Islet of Langerhans (tissue), 1 donor: ENCODE data around the gene COPZ2.
"Not testable (repeated sequence)": the region's sequence is repeated elsewhere in the genome, so short reads cannot be mapped to it uniquely, and the experiment has no call there.

Source experiments
- FAIRE-seq: peaks from one replicate; lab custom pipeline; 2011; peaks lifted over from hg19 to GRCh38; lab: Jason Lieb, UNC

The COPZ2 gene, protein sequence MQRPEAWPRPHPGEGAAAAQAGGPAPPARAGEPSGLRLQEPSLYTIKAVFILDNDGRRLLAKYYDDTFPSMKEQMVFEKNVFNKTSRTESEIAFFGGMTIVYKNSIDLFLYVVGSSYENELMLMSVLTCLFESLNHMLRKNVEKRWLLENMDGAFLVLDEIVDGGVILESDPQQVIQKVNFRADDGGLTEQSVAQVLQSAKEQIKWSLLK

DNA sequence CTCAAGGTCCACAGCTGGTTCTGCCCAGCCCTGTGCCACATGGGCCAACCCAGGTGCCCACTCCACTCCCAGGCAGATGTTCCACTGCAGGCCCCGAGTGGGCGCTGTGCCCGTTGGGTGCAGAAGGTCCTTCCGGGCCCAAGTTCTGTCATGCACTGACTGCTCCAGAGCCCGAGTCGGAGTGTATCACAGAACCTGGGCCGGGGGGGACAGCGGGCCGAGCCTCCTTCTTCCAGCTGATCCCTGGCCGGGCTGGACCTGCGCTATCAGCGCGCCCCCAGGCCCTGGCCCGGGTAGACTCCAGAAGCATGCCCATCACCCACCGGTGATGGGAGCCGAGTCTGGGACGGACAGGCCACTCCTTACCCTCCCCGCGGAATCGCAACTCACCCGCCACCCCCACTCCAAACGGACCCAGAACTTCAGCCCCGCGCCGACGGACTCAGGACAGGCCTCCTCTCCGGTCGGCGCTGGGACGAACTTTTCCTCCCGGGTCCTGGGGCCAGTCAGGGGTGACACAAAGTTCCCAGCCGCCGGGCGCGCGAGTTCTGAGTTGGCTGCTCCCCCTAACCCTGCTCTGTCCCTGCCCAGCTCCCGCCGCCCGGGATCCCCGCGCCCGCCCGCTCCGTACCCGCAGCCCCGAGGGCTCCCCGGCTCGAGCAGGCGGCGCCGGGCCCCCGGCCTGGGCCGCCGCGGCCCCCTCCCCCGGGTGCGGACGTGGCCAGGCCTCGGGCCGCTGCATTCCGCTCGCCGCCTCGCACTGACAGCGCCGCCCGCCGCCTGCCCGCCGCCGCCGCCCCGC is at the start of gene COPZ2:
Gene COPZ2 (minus strand): TSS at position 762 of the 802 bp plus-strand sequence. CDS start 20 bp downstream, at position 742.
- no peak for FAIRE-seq

DNA sequence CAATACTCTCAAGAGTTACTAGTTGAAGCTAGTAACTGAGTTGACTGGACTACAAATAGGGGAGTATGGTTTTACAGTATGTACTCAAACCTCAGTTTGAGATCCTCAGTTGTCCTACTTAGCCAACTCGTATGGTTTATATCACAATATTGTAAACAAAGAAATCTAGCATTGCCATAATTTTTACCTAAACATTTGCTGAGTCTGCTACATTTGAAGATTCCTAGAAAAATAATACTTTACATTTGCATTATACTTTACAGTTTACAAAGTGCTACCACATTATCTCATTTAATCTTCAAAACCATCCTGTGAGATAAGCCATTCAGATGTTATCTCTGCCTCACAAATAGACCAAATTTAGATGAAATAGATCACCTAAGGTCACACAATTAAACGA is 47.3 kb upstream of the COPZ2 start:
- no peak for FAIRE-seq

DNA sequence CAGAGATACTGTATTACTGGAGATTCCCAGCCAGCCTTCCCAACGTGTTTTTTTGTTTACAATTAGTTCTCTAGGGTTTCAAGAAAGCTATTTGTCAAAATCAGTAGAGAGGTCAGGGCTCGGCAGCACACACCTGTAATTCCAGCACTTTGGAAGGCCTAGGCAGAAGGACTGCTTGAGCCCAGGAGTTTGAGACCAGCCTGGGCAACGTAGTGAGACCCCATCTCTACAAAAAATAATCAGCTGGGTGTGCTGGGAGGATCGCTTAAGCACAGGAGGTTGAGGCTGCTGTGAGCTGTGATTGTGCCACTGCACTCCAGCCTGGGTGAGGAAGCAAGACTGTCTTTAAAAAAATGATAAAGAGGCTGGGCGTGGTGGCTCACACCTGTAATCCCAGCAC is 44.3 kb upstream of the COPZ2 start:
- FAIRE-seq, result no peak

DNA sequence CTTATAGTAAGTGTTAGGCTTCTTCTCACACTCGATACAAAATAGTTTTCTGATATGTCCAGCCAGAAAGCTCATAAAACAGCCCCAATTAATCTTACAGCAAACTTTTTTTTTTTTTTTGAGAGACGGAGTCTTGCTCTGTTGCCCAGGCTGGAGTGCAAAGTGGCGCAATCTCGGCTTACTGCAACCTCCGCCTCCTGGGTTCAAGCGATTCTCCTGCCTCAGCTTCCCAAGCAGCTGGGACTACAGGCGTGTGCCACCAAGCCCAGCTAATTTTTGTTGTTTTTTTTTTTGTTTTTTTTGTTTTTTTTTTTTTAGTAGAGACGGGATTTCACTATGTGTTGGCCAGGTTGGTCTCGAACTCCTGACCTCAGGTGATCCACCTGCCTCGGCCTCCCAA is 39.6 kb upstream of the COPZ2 start:
- FAIRE-seq, result not testable (repeated sequence)

DNA sequence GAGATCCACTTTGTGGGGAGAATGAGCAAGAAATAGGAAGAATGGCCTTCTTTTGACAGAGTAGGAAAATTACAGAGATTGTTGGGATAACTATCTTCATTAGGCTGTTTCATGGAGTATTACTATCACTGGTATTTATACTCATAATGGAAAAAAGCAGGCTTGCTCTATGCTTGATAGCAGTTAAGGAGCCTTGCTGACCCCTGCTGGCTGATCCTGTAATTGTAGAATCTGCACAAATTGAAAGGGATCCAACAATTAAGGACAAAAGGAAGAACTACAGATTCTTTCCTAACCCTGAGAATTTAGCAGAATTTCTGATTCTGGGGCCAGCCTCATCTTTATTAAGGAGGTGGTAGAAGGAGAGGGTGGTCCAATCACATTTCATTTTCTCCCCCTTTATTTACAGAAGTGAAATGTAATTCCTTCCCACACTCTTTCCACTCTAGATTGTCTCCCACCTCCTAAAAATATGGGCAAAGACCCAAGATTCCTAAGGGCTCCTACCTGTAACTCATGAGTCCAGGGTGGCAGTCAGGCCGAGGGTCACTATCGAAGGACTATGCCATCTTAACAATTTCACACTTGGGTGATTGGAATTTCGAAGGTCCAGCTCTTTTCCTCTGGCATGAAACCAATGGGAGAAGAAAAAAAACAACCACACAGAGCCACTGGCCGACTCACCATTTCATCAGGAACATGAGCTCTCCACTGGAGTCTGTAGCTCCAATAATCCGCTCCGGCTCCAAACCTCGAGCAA is 36.9 kb upstream of the COPZ2 start:
- peak; percentile 76 for FAIRE-seq

DNA sequence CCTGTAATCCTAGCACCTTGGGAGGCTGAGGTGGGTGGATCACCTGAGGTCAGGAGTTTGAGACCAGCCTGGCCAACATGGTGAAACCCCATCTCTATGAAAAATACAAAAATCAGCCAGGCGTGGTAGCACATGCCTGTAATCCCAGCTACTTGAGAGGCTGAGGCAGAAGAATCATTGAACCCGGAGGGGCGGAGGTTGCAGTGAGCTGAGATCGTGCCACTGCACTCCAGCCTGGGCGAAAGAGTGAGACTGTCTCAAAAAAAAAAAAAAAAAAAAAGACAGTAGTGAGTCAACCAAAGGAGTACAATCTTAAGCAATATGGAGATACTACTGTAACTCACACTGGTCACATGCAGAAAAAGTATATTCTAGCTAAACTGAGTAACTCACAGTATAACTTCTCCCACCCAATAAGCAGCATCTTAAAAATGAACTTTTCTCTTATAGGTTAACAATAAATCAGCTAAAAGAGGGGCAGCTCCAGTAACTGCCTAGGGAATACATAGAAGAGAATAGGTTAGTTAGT is 36.0 kb upstream of the COPZ2 start:
- not testable (repeated sequence) for FAIRE-seq

DNA sequence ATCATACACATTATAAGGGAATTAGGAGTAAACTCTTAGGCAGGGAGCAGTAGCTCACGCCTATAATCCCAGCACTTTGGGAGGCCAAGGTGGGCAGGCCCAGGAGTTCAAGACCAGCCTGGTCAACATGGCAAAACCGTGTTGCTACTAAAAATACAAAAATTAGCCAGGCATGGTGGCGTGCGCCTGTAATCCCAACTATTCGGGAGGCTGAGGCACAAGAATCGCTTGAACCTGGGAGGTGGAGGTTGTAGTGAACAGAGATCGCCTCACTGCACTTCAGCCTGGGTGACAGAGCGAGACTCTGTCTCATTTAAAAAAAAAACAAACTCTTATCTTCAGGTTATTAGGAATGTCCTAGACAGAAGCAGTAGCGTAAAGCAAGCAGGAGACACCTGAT is 35.2 kb upstream of the COPZ2 start:
- FAIRE-seq, result not testable (repeated sequence)

DNA sequence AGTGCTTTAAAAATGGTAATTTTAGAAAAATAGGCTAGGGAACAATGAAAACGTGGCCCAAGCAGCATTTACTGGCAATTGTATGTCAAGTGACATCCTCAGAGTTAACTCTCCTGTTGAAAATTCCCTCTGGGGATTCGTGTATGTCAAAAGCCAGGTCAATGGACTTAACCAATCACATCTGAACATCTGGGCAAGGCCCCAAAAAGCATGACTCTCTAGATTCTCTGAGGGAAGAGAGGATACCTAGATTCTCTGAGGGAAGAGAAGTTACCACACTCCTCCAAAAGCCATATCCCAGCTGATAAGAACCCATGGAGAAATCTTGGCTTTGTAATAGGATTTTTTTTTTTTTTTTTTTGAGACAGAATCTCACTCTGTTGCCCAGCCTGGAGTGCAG is 34.1 kb upstream of the COPZ2 start:
- no peak for FAIRE-seq

DNA sequence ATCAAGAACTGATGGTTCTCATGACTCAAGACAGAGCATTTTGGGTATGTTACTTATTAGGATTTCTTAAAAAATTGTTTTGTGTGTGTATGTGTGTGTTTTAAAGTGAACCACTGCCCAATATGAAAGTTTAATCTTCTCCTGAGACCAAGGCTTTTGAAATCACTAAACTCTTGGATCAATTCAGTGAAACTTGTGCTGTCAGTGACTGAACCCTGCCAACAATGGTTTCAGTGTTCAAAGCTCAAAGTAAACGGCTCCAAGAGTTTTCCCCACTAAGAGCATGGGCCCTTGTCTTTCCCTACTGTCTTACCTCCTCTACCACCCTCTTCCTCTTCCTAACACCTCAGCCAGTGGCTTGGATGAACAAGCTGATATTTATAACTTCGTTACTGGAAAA is 32.6 kb upstream of the COPZ2 start:
- no peak for FAIRE-seq

DNA sequence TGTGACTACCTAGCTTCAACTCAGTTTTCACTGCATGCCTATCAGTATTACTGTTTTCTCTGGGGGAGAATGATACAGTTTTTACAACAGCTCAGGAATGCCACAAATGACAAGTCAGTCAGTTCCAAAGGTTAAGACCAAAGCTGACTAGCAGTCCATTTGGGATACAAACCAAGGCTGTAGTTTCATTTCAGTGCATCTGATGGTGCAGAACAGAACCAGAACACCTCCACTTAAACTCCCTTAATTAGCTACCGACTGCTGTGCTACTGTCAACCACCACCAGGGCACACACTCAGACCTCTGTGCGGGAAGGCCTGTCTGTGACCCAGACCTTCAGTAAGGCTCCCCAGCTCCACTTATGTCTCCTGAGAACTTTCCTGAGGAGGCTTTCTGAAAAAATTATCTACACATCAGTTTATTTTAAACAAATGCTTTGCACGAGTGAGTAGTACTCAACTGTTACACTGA is 30.9 kb upstream of the COPZ2 start:
- no peak for FAIRE-seq

DNA sequence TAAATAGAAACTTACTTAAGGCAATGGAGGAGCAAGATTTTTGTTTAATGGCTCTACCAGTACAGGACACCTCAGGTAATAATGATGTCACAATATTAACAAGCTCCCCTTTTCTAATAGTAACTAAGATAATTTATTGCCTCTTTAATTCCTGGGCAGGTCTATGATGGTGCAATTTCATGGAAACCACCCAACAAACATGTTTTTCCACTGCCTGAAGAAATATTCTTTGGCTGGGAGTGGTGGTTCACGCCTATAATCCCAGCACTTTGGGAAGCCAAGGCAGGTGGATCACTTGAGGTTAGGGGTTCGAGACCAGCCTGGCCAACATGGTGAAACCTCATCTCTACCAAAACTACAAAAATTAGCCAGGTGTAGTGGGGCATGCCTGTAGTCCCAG is 30.2 kb upstream of the COPZ2 start:
- not testable (repeated sequence) for FAIRE-seq

DNA sequence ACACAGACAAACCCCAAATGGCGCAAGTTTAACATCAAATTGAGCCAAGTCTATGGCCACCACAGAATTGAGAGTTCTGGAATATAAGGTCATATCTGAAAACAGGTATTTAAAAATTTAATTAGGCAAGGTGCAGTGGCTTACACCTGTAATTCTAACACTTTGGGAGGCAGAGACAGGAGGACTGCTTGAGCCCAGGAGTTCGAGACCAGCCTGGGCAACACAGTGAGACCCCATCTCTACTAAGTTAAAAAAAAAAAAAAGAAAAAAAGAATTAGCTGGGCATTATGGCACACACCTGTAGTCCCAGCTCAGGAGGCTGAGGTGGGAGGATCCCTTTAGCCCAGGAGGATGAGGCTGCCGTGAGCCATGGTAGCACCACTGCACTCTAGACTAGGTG is 29.6 kb upstream of the COPZ2 start:
- no peak for FAIRE-seq

DNA sequence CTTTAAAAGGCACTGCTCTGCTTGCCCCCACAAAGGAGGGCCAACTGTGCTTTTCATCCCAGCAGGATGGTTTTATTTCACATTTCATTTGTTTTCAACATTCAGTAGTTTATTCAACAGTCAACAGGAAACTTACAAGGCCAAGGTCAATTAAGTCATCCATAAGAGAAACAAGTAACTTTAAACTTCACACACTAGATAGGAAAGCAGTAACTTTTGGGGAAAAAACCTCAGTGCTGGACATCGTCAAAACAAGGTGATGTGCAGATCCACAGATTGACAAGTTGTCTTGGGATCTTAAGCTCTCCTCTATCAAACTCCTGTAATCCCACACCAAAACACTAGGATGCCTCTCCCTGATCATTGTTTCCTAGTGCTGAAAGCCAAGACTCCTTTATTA is 29.1 kb upstream of the COPZ2 start:
- no peak for FAIRE-seq

DNA sequence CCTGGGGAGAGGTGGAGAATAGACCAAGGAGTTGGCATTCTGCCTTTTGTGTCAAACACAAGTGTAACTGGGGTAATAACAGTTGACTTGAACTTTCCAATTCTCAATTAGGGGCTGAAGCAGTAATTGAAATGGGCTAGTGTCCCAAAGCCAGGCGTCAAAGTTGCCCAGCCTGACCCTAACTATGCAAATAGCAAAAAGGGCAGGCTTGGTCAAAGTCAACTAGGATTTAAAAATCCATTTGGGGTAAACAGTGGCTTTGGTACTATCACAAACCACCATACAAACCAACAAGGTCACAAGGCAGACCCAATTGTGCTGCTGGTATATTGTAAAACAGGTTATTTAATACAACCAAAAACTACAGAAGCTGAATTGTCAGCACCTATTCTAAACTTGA is 28.6 kb upstream of the COPZ2 start:
- FAIRE-seq, result no peak

DNA sequence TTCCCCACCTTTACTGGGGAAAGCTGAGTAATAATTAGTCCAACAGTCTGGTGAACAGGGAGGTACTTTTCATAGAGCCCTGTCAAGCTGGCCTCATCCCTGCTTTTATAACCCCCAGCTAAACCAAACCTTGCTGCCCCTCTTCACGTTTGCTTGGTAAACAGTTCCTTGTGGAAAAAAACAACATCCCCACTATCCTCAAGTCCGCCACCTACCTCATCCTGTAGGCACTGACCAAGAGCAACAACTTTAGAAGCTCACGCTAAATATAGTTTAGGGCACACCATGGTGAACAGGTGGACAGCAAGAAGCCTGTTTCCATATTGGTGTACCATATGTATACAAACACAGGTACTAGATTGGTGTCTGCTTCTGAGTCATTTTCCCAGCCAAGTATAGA is 27.0 kb upstream of the COPZ2 start:
- FAIRE-seq, result no peak

DNA sequence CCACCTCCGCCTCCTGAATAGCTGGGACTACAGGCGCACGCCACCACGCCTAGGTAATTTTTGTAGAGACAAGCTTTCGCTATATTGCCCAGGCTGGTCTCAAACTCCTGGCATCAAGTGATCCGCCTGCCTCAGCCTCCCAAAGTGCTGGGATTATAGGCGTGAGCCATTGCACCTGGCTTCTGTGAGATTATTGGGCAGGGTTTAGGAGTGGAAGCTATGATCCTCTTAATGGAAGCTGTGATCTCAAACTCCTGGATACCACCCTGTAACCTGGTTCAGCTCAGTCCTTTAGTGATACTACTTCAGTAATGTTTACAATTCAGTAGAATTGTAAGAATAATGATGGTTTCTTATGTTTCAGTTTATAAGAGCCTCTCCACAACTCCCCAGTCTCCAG is 24.7 kb upstream of the COPZ2 start:
- no peak for FAIRE-seq

DNA sequence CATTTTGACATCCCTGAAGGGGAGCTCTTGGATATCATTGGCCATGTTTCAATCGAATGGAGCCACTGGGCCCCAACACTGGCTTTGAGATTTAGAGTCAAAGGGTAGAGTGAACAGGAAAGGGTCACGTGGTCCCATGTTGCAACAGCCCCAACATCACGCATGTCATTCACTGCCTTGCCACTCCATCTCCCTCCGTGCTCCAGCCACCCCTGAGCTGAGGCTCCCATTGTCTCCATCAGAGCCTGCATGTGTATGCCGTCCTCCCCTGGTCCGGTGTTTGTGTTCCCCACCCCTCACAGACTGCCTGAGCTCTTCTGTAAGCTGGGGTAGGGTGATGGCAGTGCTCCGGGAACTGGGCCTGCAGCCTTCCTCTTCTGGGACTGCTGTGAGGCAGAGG is 22.7 kb upstream of the COPZ2 start:
- no peak for FAIRE-seq

DNA sequence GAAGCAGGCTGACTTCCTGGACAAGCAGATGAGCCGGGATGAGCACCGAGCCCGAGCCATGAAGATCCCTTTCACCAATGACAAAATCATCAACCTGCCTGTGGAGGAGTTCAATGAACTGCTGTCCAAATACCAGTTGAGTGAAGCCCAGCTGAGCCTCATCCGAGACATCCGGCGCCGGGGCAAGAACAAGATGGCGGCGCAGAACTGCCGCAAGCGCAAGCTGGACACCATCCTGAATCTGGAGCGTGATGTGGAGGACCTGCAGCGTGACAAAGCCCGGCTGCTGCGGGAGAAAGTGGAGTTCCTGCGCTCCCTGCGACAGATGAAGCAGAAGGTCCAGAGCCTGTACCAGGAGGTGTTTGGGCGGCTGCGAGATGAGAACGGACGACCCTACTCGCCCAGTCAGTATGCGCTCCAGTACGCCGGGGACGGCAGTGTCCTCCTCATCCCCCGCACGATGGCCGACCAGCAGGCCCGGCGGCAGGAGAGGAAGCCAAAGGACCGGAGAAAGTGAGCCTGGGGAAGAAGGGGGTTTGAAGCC is 21.6 kb upstream of the COPZ2 start:
- no peak for FAIRE-seq

DNA sequence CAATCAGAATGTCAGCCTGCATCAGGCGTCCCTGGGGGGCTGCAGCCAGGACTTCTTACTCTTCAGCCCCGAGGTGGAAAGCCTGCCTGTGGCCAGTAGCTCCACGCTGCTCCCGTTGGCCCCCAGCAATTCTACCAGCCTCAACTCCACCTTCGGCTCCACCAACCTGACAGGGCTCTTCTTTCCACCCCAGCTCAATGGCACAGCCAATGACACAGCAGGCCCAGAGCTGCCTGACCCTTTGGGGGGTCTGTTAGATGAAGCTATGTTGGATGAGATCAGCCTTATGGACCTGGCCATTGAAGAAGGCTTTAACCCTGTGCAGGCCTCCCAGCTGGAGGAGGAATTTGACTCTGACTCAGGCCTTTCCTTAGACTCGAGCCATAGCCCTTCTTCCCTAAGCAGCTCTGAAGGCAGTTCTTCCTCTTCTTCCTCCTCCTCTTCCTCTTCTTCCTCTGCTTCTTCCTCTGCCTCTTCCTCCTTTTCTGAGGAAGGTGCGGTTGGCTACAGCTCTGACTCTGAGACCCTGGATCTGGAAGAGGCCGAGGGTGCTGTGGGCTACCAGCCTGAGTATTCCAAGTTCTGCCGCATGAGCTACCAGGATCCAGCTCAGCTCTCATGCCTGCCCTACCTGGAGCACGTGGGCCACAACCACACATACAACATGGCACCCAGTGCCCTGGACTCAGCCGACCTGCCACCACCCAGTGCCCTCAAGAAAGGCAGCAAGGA is 21.0 kb upstream of the COPZ2 start:
- FAIRE-seq, result no peak

DNA sequence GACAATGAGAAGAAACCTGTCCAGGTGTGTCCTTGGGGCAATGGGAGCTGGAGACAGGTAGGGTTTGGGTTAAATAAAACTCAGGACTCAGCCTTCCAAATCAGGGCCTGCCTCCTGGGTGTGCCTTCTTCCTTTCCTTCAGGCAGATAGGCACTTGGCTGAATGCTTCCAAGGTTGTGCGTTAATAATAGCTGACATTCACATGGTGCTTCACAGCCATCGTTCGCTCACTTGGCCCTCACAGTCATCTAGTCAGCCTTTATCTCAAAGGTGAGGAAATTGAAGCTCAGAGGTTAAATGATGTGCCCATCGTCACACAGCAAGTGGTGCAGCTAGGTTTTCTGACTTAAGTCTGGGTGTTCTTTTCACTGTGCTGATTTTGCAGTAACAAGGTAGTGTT is 20.0 kb upstream of the COPZ2 start:
- no peak for FAIRE-seq

DNA sequence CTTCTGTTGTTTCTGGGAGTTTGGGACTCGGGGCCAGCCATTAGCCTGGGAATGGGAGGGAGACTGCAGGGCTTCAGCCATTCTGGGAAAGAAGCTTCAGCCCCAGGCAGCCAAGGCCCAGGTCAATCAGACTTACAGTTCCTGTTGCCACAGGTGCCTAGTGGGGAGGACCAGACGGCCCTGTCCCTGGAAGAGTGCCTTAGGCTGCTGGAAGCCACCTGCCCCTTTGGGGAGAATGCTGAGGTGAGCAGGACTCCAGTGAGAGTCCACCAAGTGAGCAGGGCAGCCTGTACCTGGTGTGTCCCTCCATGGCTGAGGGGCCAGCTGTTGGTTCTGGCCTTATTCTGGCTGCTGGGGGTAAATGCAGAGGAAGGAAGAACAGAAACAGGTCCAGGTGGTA is 19.3 kb upstream of the COPZ2 start:
- no peak for FAIRE-seq

DNA sequence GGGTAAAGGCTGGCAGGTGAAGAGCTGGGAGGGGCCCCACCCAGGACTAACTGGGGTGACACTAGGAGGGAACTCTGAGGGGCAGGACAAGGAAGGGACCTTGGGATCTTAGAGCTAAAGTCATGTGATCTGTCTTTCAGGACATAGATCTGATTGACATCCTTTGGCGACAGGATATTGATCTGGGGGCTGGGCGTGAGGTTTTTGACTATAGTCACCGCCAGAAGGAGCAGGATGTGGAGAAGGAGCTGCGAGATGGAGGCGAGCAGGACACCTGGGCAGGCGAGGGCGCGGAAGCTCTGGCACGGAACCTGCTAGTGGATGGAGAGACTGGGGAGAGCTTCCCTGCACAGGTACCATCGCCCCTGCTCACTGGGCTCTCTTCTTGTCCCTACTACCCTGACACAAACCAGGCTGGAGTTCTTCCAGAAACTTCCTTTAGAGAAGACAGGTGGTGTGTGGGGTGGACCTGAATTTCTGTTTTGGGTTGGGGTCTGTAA is 18.7 kb upstream of the COPZ2 start:
- FAIRE-seq, result no peak
